DOHH2 (cell line): ENCODE data around the gene TWSG1.

Source experiments
- EZH2phosphoT487 ChIP-seq: fragments of 200-600 bp; sonication (generic); IDR thresholded peaks from 2 replicates; pipeline ENCODE4 v1.6.1; 2017; ENCODE audit warnings: borderline replicate concordance, mild to moderate bottlenecking, antibody characterized with exemption, low read length, moderate library complexity, mixed read lengths
- TF ChIP-seq, protein P1 (sequence below): fragments of 200-600 bp; sonication (generic); IDR thresholded peaks from one replicate; pipeline ENCODE4 v1.5.1; 2014; ENCODE audit warnings: antibody characterized with exemption, mild to moderate bottlenecking, low read depth, low read length; ENCODE audit not compliant: poor library complexity, severe bottlenecking

DNA sequence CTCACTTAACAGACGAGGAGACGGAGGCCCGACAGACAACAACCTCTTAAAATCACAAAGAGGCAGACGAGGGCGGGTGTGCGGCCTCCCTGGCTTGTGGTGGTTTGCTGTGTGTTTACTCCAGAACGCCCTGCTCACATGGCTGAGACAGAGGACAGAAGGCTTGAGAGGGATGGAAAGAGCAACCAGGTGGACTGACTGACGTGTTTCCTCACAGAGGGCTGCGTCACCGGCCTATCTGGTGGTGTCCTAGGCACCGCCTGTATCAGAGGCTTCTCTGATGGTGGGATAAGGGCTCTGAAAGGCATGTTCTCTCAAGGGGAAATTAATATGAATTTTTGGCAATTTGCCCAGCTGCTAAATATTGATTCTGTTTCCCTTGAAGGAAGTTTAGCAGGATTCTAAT is 93.7 kb downstream of the TWSG1 start:
- TF ChIP-seq, protein P1, sequence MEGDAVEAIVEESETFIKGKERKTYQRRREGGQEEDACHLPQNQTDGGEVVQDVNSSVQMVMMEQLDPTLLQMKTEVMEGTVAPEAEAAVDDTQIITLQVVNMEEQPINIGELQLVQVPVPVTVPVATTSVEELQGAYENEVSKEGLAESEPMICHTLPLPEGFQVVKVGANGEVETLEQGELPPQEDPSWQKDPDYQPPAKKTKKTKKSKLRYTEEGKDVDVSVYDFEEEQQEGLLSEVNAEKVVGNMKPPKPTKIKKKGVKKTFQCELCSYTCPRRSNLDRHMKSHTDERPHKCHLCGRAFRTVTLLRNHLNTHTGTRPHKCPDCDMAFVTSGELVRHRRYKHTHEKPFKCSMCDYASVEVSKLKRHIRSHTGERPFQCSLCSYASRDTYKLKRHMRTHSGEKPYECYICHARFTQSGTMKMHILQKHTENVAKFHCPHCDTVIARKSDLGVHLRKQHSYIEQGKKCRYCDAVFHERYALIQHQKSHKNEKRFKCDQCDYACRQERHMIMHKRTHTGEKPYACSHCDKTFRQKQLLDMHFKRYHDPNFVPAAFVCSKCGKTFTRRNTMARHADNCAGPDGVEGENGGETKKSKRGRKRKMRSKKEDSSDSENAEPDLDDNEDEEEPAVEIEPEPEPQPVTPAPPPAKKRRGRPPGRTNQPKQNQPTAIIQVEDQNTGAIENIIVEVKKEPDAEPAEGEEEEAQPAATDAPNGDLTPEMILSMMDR, result no peak
- no peak for TF ChIP-seq EZH2phosphoT487
